ENCODE data around the gene NANP.
"Not testable (repeated sequence)": the region's sequence is repeated elsewhere in the genome, so short reads cannot be mapped to it uniquely, and the experiment has no call there.

NANP gene

DNA sequence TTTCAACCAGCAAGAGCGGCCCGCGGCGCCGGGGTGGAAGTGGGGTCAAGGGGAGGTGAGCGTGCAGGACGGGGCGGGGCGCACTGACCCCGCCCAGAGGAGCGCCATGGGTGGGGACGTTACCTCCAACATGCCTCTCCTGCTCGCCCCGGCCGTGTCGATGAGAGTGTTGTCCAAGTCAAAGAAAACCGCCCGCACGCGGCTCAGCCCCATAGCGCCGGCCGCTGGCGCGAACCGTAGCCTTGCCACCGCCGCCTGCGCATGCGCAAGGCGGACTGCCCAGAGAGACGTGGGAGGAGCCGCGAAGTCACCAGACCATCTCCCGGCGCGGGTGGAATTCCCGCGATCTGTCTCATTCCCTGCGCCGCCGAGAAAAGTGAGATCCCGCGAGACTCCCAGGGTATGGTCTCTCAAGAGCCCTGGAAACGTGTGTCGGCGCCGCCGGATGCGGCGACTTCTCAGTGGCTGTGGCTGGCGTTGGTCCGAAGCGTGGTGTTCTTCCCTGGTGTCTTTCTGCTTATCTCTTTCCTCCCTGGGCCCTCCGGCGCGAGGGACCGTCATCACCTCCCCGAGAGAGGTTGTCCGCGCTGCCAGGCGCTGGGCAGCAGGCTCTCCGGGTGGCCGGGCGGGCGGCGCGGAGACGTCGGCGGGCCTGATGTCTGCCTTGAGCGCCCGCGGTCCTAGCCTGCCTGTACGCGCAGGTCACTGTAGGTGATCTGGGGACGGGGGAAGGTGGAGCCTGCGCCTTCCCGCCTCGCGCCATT is at the start of gene NANP:
TSS of gene NANP (minus strand) at position 279 of the 764 bp plus-strand sequence. CDS start at position 213, 66 bp downstream.
- peak; percentile 92 for DNase-seq (ENCODE audit: low read depth)
- TF ChIP-seq, protein P1, sequence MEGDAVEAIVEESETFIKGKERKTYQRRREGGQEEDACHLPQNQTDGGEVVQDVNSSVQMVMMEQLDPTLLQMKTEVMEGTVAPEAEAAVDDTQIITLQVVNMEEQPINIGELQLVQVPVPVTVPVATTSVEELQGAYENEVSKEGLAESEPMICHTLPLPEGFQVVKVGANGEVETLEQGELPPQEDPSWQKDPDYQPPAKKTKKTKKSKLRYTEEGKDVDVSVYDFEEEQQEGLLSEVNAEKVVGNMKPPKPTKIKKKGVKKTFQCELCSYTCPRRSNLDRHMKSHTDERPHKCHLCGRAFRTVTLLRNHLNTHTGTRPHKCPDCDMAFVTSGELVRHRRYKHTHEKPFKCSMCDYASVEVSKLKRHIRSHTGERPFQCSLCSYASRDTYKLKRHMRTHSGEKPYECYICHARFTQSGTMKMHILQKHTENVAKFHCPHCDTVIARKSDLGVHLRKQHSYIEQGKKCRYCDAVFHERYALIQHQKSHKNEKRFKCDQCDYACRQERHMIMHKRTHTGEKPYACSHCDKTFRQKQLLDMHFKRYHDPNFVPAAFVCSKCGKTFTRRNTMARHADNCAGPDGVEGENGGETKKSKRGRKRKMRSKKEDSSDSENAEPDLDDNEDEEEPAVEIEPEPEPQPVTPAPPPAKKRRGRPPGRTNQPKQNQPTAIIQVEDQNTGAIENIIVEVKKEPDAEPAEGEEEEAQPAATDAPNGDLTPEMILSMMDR (IDR thresholded peaks at IDR 0.05; ENCODE audit: low read depth, low read length, missing control alignments) = no peak
- peak within 1 kb of the TSS; percentile 85 for H3K4me3 ChIP-seq (ENCODE audit: low read depth, low read length)

- no peak for DNase-seq (ENCODE audit: low read depth)
- H3K4me3 ChIP-seq (ENCODE audit: low read depth, low read length) = no peak overlapping the region
- TF ChIP-seq, protein P1 (IDR thresholded peaks at IDR 0.05; ENCODE audit: low read depth, low read length, missing control alignments) = no peak
These were observed 48.9 kb upstream of the NANP start for GRCh38 chr20:25672659-25673235.

GRCh38 chr20:25669826-25670422 is 46.1 kb upstream of the NANP start:
- DNase-seq (ENCODE audit: low read depth) = no peak

DNA sequence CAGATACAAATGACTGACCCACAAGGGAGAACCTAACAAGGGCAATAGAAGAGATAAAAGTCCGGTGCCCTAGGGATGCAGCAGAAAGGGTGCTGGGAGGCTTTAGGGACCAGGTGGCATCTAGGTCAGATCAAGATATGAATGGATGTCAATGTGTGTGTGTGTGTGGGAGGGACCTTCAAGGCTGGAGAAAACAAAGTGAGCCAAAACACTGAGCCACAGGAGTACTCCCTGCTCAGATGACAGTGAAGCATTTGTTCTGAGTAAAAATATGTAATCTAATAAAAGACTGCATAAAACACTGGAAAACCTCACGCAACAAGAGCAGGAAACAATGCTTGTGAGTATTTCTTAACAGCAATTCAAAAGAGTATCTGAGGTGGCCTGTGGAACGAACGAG is 44.6 kb upstream of the NANP start:
- no peak overlapping the region for H3K4me3 ChIP-seq (ENCODE audit: low read depth, low read length)
- TF ChIP-seq, protein P1 (IDR thresholded peaks at IDR 0.05; ENCODE audit: low read depth, low read length, missing control alignments) = no peak
- DNase-seq (ENCODE audit: low read depth) = no peak

More at GRCh38 chr20:25669826-25670422, 46.1 kb upstream of the NANP start:
- TF ChIP-seq, protein P1 (IDR thresholded peaks at IDR 0.05; ENCODE audit: low read depth, low read length, missing control alignments) = no peak
- H3K4me3 ChIP-seq (ENCODE audit: low read depth, low read length) = no peak overlapping the region

DNA sequence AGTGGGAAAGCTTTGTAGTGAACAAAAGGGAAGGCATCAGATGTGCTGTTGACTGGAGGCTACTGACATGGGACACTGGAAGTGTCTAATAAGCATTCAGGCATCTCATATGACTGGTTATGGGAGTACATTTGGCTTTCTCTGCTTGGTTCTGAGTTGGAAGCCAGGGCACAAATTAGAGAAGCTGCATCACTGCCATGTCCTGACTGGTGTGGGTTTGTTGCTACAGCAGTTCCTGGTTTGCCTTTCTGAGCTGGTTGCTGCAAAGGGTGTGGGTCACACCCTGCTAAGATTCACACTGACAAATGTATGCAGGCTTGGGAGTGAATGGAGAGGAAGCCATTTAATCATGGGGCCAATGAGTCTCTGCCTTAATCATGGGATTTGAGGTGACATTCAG is 36.2 kb upstream of the NANP start:
- no peak overlapping the region for H3K4me3 ChIP-seq (ENCODE audit: low read depth, low read length)
- TF ChIP-seq, protein P1 (IDR thresholded peaks at IDR 0.05; ENCODE audit: low read depth, low read length, missing control alignments) = no peak
- DNase-seq (ENCODE audit: low read depth) = no peak

DNA sequence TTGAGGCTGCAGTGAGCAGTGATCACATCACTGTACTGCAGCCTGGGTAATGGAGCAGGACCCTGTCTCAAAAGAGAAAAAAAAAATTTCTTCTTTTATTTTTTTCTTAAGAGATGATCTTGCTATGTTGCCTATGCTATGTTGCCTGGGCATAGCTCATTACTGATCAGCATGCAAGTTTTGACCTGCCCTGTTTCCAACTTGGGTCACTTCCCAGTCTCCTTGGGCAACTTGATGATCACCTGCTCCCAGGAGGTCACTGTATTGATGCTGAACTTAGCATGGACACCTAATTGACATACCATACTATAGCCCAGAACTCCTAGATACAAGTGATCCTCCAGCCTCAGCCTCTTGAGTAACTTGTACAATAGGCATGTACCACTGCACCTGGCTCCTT is 30.7 kb upstream of the NANP start:
- TF ChIP-seq, protein P1 (IDR thresholded peaks at IDR 0.05; ENCODE audit: low read depth, low read length, missing control alignments) = no peak
- H3K4me3 ChIP-seq (ENCODE audit: low read depth, low read length) = no peak overlapping the region
- no peak for DNase-seq (ENCODE audit: low read depth)

- not testable (repeated sequence) for H3K4me3 ChIP-seq (ENCODE audit: low read depth, low read length); DNase-seq (ENCODE audit: low read depth)
These were observed 29.1 kb upstream of the NANP start for GRCh38 chr20:25652866-25653265.
